NCI-H128 (cell line): ENCODE results near the gene GBP3.
"Not testable (repeated sequence)": the region's sequence is repeated elsewhere in the genome, so short reads cannot be mapped to it uniquely, and the experiment has no call there.

Experiments
- DNase-seq: peaks from one replicate; lab custom pipeline; 2025; ENCODE audit not compliant: unreplicated experiment; lab: John Stamatoyannopoulos, UW

The GBP3 gene

GRCh38 chr1:88979749-88980116, 42.9 kb downstream of the GBP3 start:
- no peak for DNase-seq

- no peak for DNase-seq
These were observed 43.5 kb downstream of the GBP3 start for GRCh38 chr1:88979054-88979748.

DNA sequence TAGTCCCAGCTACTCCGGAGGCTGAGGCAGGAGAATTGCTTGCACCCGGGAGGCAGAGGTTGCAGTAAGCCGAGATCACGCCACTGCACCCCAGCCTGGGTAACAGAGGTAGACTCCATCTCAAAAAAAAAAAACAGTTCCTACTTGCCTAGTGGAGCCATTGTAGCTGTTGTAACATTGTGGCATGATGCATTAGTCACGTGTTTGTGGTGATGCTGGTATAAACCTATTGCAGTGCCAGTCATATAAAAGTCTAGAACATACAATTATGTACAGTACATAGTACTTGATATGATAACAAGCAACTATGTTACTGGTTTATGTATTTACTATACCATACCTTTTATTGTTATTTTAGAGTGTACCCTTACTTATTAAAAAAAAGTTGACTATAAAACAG, 46.4 kb downstream of the GBP3 start:
- no peak for DNase-seq

DNA sequence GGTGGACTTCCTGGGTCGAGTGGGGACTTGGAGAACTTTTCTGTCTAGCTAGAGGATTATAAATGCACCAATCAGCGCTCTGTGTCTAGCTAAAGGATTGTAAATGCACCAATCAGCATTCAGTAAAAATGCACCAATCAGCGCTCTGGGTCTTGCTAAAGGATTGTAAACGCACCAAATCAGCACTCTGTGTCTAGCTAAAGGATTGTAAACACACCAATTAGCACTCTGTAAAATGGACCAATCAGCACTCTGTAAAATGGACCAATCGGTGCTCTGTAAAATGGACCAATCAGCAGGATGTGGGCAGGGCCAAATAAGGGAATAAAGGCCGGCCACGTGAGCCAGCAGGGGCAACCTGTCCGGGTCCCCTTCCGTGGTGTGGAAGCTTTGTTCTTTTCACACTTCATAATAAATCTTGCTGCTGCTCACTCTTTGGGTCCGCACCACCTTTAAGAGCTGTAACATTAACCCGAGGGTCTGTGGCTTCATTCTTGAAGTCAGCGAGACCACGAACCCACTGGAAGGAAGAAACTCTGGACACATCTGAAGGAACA, 48.0 kb downstream of the GBP3 start:
- not testable (repeated sequence) for DNase-seq

GRCh38 chr1:88973520-88974137, 49.0 kb downstream of the GBP3 start:
- no peak for DNase-seq

GRCh38 chr1:88961647-88962275, 60.9 kb downstream of the GBP3 start:
- DNase-seq, result no peak

DNA sequence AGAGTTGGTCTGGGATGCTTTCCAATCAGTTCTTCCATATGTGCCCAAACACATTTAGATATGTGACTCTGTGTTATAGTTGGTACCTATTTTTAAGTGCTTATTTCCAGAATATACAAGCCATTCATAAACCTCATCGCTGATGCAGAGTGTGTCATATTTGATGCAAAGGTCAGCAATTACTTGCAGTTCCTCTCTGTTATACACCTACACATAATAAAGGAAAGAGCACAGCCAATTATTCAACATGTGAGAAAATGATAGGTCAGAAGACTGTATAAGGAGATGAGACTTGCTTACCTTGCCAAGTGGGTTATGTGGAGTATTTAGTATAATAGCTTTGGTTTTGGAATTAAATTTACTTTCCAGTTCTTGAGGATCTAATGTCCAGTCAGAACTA, 61.6 kb downstream of the GBP3 start:
- DNase-seq, result no peak
